ENCODE data around the gene SLC25A1.
A peak's percentile ranks its signal among the peaks of the same experiment; 100 is the strongest.

The SLC25A1 gene

DNA sequence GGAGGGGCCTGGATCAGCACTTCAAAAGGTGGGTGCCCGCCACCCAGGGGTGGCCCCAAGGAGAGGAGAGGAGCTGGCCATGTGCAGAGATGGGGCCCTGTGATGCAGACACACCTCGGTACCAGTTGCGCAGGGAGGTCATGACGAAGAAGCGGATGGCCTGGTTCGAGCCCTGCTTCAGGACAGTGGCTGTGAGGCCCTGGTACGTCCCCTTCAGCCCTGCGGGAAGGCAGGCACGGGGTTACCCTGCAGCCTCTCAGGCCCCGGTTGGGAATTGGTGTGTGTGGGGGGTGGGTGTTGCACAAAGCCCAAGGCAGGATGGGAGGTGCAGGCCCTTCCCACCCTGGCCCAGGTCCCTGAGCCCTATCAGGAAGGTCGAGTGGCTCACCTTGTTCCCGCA is 1.8 kb downstream of the SLC25A1 start:
- H3K36me3 ChIP-seq (ENCODE audit: insufficient read depth, low read length) = no peaks in the 10 kb centered on the region
- peaks cover 36% of the 10 kb centered on the region for H3K4me1 ChIP-seq (ENCODE audit: insufficient read depth, low read length, poor library complexity, severe bottlenecking)
- peak overlapping the region; percentile 78 for H3K4me3 ChIP-seq (ENCODE audit: low read length, poor library complexity, severe bottlenecking)
- peak overlapping the region; percentile 71 for H3K9ac ChIP-seq (ENCODE audit: low read depth, low read length, poor library complexity, severe bottlenecking)
- H3K79me2 ChIP-seq (ENCODE audit: insufficient read depth, low read length) = peaks cover 52% of the 10 kb centered on the region
- H4K20me1 ChIP-seq (ENCODE audit: insufficient read depth, low read length, poor library complexity, severe bottlenecking) = peaks cover 31% of the 10 kb centered on the region
- TF ChIP-seq, protein P1, sequence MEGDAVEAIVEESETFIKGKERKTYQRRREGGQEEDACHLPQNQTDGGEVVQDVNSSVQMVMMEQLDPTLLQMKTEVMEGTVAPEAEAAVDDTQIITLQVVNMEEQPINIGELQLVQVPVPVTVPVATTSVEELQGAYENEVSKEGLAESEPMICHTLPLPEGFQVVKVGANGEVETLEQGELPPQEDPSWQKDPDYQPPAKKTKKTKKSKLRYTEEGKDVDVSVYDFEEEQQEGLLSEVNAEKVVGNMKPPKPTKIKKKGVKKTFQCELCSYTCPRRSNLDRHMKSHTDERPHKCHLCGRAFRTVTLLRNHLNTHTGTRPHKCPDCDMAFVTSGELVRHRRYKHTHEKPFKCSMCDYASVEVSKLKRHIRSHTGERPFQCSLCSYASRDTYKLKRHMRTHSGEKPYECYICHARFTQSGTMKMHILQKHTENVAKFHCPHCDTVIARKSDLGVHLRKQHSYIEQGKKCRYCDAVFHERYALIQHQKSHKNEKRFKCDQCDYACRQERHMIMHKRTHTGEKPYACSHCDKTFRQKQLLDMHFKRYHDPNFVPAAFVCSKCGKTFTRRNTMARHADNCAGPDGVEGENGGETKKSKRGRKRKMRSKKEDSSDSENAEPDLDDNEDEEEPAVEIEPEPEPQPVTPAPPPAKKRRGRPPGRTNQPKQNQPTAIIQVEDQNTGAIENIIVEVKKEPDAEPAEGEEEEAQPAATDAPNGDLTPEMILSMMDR (conservative IDR thresholded peaks at IDR 0.05; ENCODE audit: low read length) = no peak
- TF ChIP-seq EZH2phosphoT487 (IDR thresholded peaks at IDR 0.05; ENCODE audit: borderline replicate concordance) = no peak
- no peaks in the 10 kb centered on the region for H3K9me2 ChIP-seq (replicated peaks; ENCODE audit: low read depth, low read length)
- H2AFZ ChIP-seq (ENCODE audit: low read length) = no peak overlapping the region
- peak overlapping the region; percentile 83 for H3K4me2 ChIP-seq (ENCODE audit: low read depth, low read length, poor library complexity, severe bottlenecking)
- no peaks in the 10 kb centered on the region for H3K9me3 ChIP-seq (ENCODE audit: insufficient read depth, low read depth, low read length)
- no peaks in the 10 kb centered on the region for H3K27me3 ChIP-seq (ENCODE audit: insufficient read depth, low read length, poor library complexity, severe bottlenecking)
- H3F3A ChIP-seq (ENCODE audit: low read depth) = no peaks in the 10 kb centered on the region

DNA sequence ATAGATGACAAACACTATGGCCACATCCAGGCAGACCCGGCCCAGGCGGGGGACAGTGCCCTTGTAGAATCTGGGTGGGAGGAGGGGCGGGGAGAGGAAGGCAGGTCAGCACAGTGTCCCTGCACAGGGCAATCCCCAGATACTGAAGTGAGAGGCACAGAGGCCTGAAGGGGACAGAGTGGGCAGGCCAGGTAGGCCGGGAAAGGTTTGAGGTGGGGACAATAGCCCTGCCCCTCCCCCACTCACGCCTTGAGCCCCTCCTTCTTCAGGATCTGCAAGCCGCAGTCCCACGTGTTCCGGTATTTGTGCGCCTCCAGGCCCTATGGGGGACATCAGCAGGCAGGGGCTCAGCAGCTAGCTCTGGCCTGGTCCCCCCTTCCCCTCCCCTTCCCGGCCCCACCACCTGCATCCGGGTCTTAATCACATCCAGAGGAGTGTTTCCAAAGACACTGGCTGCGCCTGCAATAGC is 2.3 kb downstream of the SLC25A1 start:
- H3K4me1 ChIP-seq (ENCODE audit: insufficient read depth, low read length, poor library complexity, severe bottlenecking) = peaks cover 36% of the 10 kb centered on the region

DNA sequence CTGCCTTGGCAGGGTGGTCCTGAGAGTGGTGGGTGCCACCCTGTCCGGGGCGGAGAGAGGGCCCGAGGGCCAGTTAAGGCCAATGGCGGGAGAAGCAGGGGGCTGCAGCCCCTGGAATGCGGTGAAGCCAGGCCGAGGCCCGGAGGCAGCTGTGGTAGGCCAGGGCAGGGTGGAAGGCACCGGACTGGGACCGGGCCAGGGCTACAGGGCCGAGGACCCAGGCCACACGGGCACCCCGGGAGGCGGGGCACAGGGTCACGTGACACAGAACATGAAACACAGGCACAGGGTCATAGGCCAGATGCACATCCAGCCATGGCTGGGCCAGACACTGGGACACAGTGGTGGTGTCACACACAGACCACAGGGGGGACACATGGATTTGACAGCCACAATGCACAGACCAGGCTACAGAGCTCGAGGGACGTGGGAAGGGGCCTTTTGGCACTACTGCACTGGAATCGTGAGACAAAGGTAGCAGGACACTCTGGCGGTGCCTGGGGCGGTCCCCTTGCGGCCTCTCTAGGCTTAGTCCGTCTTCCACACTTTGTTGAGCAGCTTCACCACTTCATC is 2.8 kb downstream of the SLC25A1 start:
- Histone ChIP-seq H3K36me3 (ENCODE audit: insufficient read depth, low read length) (no peaks in the 10 kb centered on the region), H3K27me3 (ENCODE audit: insufficient read depth, low read length, poor library complexity, severe bottlenecking) (no peaks in the 10 kb centered on the region), H3K79me2 (ENCODE audit: insufficient read depth, low read length) (peaks cover 54% of the 10 kb centered on the region), H4K20me1 (ENCODE audit: insufficient read depth, low read length, poor library complexity, severe bottlenecking) (peaks cover 31% of the 10 kb centered on the region), H3K4me3 (ENCODE audit: low read length, poor library complexity, severe bottlenecking) (no peak overlapping the region), H3K9ac (ENCODE audit: low read depth, low read length, poor library complexity, severe bottlenecking) (no peak overlapping the region), H3K4me2 (ENCODE audit: low read depth, low read length, poor library complexity, severe bottlenecking) (no peak overlapping the region), H3K9me3 (ENCODE audit: insufficient read depth, low read depth, low read length) (no peaks in the 10 kb centered on the region), H3K4me1 (ENCODE audit: insufficient read depth, low read length, poor library complexity, severe bottlenecking) (peaks cover 41% of the 10 kb centered on the region), H2AFZ (ENCODE audit: low read length) (no peak overlapping the region), H3F3A (ENCODE audit: low read depth) (no peaks in the 10 kb centered on the region), H3K9me2 (replicated peaks; ENCODE audit: low read depth, low read length) (no peaks in the 10 kb centered on the region)
- TF ChIP-seq EZH2phosphoT487 (IDR thresholded peaks at IDR 0.05; ENCODE audit: borderline replicate concordance) = no peak
- TF ChIP-seq, protein P1 (conservative IDR thresholded peaks at IDR 0.05; ENCODE audit: low read length) = no peak

More for the DNA sequence above, 2.3 kb downstream of the SLC25A1 start:
- no peak overlapping the region for H2AFZ ChIP-seq (ENCODE audit: low read length)
- H3K36me3 ChIP-seq (ENCODE audit: insufficient read depth, low read length) = no peaks in the 10 kb centered on the region
- H3K4me2 ChIP-seq (ENCODE audit: low read depth, low read length, poor library complexity, severe bottlenecking) = peak overlapping the region; percentile 83
- no peaks in the 10 kb centered on the region for H3F3A ChIP-seq (ENCODE audit: low read depth)
- no peaks in the 10 kb centered on the region for H3K9me3 ChIP-seq (ENCODE audit: insufficient read depth, low read depth, low read length)
- H3K79me2 ChIP-seq (ENCODE audit: insufficient read depth, low read length) = peaks cover 54% of the 10 kb centered on the region
- H3K9ac ChIP-seq (ENCODE audit: low read depth, low read length, poor library complexity, severe bottlenecking) = no peak overlapping the region
- TF ChIP-seq, protein P1 (conservative IDR thresholded peaks at IDR 0.05; ENCODE audit: low read length) = no peak
- TF ChIP-seq EZH2phosphoT487 (IDR thresholded peaks at IDR 0.05; ENCODE audit: borderline replicate concordance) = no peak
- no peaks in the 10 kb centered on the region for H3K27me3 ChIP-seq (ENCODE audit: insufficient read depth, low read length, poor library complexity, severe bottlenecking)
- H3K4me3 ChIP-seq (ENCODE audit: low read length, poor library complexity, severe bottlenecking) = no peak overlapping the region
- H3K9me2 ChIP-seq (replicated peaks; ENCODE audit: low read depth, low read length) = no peaks in the 10 kb centered on the region
- H4K20me1 ChIP-seq (ENCODE audit: insufficient read depth, low read length, poor library complexity, severe bottlenecking) = peaks cover 31% of the 10 kb centered on the region

All from Loucy (cell line).